ENCODE measurements around the gene ADGRD1.
"Not testable (repeated sequence)": the region's sequence is repeated elsewhere in the genome, so short reads cannot be mapped to it uniquely, and the experiment has no call there.

The ADGRD1 gene

GRCh38 chr12:131061041-131061806 lies 107.5 kb downstream of the ADGRD1 start:
- DNase-seq: no peak

- no peak for DNase-seq
Measured at GRCh38 chr12:131063413-131063812, 109.7 kb downstream of the ADGRD1 start.

- DNase-seq: no peak
Measured at GRCh38 chr12:131063960-131064359, 110.3 kb downstream of the ADGRD1 start.

GRCh38 chr12:131065279-131065678 lies 111.6 kb downstream of the ADGRD1 start:
- DNase-seq: no peak

- no peak for DNase-seq
Measured at GRCh38 chr12:131065801-131066200, 112.1 kb downstream of the ADGRD1 start.

GRCh38 chr12:131066207-131066885 lies 112.6 kb downstream of the ADGRD1 start:
- DNase-seq: no peak

GRCh38 chr12:131066886-131067490 lies 113.3 kb downstream of the ADGRD1 start:
- DNase-seq: no peak

- DNase-seq: no peak
Measured at GRCh38 chr12:131067981-131068851, 114.5 kb downstream of the ADGRD1 start.

- not testable (repeated sequence) for DNase-seq
Measured at GRCh38 chr12:131068926-131069720, 115.4 kb downstream of the ADGRD1 start.

- DNase-seq: not testable (repeated sequence)
Measured at GRCh38 chr12:131070136-131070535, 116.4 kb downstream of the ADGRD1 start.

- DNase-seq: not testable (repeated sequence)
Measured at GRCh38 chr12:131070668-131071067, 117.0 kb downstream of the ADGRD1 start.

GRCh38 chr12:131071234-131071820 lies 117.6 kb downstream of the ADGRD1 start:
- DNase-seq: not testable (repeated sequence)

GRCh38 chr12:131071950-131072349 lies 118.2 kb downstream of the ADGRD1 start:
- DNase-seq: not testable (repeated sequence)

GRCh38 chr12:131072451-131073230 lies 118.9 kb downstream of the ADGRD1 start:
- DNase-seq: no peak

- DNase-seq: no peak
Measured at GRCh38 chr12:131074221-131075083, 120.7 kb downstream of the ADGRD1 start.

- DNase-seq: no peak
Measured at GRCh38 chr12:131075194-131075593, 121.5 kb downstream of the ADGRD1 start.

GRCh38 chr12:131075611-131076010 lies 121.9 kb downstream of the ADGRD1 start:
- no peak for DNase-seq

GRCh38 chr12:131076296-131076695 lies 122.6 kb downstream of the ADGRD1 start:
- no peak for DNase-seq

All from activated naive CD4-positive, alpha-beta T cell (primary cell).